ENCODE data around the gene CPE. TPM values are rescaled to one million over a fixed set of nuclear protein-coding genes. Genes with fewer than 3 reads are reported as not detected.

Gene CPE
- total RNA-seq, 2 experiments from 2014 or later, result not detected

DNA sequence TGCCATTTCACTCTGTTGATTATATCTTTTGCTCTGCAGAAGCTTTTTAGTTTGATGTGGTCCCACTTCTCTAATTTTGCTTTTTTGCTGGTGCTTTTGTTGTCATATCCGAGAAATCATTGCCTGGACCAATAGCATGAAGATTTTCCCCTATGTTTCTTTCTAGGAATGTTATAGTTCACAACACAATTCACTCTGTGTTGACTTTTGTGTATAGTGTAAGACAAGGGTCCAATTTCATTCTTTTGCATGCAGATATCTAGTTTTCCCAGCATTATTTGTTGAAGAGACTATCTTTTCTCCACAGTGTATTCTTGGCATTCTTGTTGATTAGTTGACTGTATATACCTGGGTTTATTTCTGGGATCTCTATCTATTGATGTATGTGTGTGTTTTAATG, 8.3 kb upstream of the CPE start:
- H3K4me3 Mint-ChIP-seq, result no peak overlapping the region
- ATAC-seq, result no peak
- H3K27me3 Mint-ChIP-seq, result peaks cover 31% of the 10 kb centered on the region
- H3K4me1 Mint-ChIP-seq, result no peaks in the 10 kb centered on the region
- H3K9me3 Mint-ChIP-seq (ENCODE audit: low read depth), result no peaks in the 10 kb centered on the region
- CTCF ChIA-PET, result interaction anchor here (1.4 kb wide), 1 partner anchor 20 kb away, joined by 4 read pairs; no protein-coding TSS in a partner anchor
- H3K36me3 Mint-ChIP-seq, result no peaks in the 10 kb centered on the region
- H3K27ac Mint-ChIP-seq, result no peak overlapping the region
- DNase-seq, result no peak

DNA sequence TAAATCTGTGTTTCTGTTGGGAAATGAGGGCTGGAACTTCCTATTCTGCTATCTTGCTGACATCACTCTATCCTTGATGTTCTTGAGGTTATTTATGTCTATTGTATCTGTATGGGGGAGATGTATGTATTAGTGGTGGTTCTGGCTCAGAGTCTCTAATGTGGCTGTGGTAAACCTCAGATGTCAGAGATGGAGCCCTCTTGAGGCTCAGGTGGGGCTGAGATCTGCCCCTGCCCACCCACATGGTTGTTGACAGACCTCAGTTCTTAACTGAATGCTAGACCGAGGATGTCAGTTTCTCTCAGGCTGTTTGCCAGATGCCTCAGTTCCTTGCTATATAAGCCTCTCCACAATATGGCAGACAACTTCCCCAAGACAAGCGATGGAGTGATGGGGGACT, 3.3 kb upstream of the CPE start:
- no peak overlapping the region for H3K4me3 Mint-ChIP-seq
- ATAC-seq (no peak), DNase-seq (no peak)
- CTCF ChIA-PET, result interaction anchor here (1.7 kb wide), 1 partner anchor 9 kb away, joined by 3 read pairs; no protein-coding TSS in a partner anchor
- H3K27me3 Mint-ChIP-seq, result peaks cover 73% of the 10 kb centered on the region
- no peaks in the 10 kb centered on the region for H3K36me3 Mint-ChIP-seq
- no peak overlapping the region for H3K27ac Mint-ChIP-seq
- no peaks in the 10 kb centered on the region for H3K4me1 Mint-ChIP-seq
- no peaks in the 10 kb centered on the region for H3K9me3 Mint-ChIP-seq (ENCODE audit: low read depth)

DNA sequence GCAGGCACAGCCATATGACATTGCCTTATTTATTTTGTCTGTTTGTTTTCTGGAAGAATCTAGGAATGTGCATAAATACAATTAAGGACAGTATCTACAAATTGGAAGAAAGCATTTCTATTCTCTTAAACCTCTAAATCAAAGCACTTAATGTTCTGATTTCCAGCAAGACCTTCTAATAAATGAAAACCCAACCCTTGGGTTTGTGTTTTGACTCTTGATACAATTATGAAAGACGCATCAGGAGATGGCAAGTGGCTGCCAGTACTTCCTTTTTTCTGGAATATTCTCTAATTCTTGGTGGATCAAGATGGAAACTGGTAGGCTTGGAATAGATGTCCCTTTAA, 437 bp upstream of the CPE start:
- H3K27me3 Mint-ChIP-seq, result peaks cover 86% of the 10 kb centered on the region
- no peaks in the 10 kb centered on the region for H3K9me3 Mint-ChIP-seq (ENCODE audit: low read depth)
- ATAC-seq (no peak), DNase-seq (no peak)
- CTCF ChIA-PET, result interaction anchor here (1.5 kb wide), 2 partner anchors 10 to 247 kb away, joined by 3 to 4 read pairs; no protein-coding TSS in a partner anchor
- H3K36me3 Mint-ChIP-seq, result no peaks in the 10 kb centered on the region
- H3K27ac Mint-ChIP-seq, result no peak overlapping the region
- no peaks in the 10 kb centered on the region for H3K4me1 Mint-ChIP-seq
- peak overlapping the region; percentile 18 for H3K4me3 Mint-ChIP-seq

DNA sequence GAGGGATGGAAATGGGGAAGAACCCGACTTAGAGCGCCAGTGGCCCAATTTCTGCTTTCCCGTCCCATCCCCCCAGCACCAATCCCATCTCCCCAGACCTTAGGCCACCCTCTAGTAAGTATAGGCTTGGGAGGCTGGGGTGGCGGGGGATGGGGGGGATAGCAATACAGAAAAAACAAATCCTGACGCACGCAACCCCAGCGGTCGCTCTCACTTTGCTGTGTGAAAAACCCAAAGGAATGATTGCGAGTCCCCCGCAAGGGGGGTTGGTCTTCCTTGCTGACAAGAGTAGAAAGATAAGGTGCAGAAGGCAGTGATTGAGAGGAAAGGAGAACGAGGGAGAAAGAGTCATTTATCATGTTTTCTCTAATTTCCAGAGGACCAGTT, 863 bp downstream of the CPE start:
- no peaks in the 10 kb centered on the region for H3K4me1 Mint-ChIP-seq
- no peak overlapping the region for H3K27ac Mint-ChIP-seq
- CTCF ChIA-PET, result interaction anchor here (1.5 kb wide), 2 partner anchors 8 to 249 kb away, joined by 3 to 4 read pairs; no protein-coding TSS in a partner anchor
- ATAC-seq (no peak), DNase-seq (no peak)
- no peaks in the 10 kb centered on the region for H3K9me3 Mint-ChIP-seq (ENCODE audit: low read depth)
- no peaks in the 10 kb centered on the region for H3K36me3 Mint-ChIP-seq
- H3K4me3 Mint-ChIP-seq, result no peak overlapping the region
- H3K27me3 Mint-ChIP-seq, result peaks cover 83% of the 10 kb centered on the region

DNA sequence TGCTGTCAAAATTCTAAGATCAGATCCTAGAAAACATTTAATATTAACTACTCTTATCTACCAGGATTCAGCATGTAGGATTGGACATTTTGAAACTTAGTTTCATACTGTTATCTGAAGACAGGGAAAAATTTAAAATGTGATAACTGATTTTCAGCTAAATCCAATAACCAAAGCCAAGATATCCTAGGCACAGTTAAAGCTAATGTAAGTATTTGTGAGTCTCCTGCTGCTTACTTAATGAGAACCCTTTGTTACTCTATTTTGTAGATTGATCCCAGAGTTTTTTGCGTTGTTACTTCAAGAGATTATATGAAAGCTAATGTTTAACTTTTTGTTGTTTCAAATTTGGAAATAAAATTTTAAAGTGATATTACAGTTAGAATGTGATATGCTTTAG, 2.0 kb downstream of the CPE start:
- no peak for ATAC-seq
- Mint-ChIP-seq H3K4me1 (no peaks in the 10 kb centered on the region), H3K4me3 (no peak overlapping the region), H3K27me3 (peaks cover 79% of the 10 kb centered on the region), H3K9me3 (ENCODE audit: low read depth) (no peaks in the 10 kb centered on the region), H3K36me3 (no peaks in the 10 kb centered on the region), H3K27ac (no peak overlapping the region)
- no peak for DNase-seq
- CTCF ChIA-PET, result no interaction called here

DNA sequence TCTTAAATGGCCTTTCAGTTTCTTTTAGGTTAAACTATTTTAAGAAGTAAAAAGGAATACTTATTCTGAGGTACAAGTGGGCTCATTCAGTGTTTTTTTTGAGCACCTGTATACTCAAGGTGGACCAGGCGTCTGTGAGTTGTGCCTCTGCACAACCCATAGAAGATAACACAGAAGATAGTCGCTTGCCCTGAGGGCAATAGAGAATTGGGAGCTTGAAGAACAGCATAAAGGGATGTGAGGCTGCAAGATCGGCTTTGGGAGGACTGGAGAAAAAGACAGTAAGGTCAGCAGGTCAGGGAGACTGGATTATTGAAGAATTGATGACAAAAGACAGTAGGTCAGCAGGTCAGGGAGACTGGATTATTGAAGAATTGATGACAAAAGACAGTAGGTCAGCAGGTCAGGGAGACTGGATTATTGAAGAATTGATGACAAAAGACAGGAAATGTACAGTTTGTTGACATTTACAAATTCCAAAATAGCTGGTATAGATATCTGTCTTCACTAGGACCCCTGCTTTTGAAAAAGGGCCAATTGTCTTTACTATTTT, 3.1 kb downstream of the CPE start:
- ATAC-seq, result no peak
- CTCF ChIA-PET, result interaction anchor here (1.2 kb wide), 1 partner anchor 11 kb away, joined by 3 read pairs; no protein-coding TSS in a partner anchor
- Mint-ChIP-seq H3K4me1 (no peaks in the 10 kb centered on the region), H3K36me3 (no peaks in the 10 kb centered on the region), H3K4me3 (no peak overlapping the region), H3K27ac (no peak overlapping the region), H3K27me3 (peaks cover 77% of the 10 kb centered on the region), H3K9me3 (ENCODE audit: low read depth) (no peaks in the 10 kb centered on the region)
- no peak for DNase-seq

DNA sequence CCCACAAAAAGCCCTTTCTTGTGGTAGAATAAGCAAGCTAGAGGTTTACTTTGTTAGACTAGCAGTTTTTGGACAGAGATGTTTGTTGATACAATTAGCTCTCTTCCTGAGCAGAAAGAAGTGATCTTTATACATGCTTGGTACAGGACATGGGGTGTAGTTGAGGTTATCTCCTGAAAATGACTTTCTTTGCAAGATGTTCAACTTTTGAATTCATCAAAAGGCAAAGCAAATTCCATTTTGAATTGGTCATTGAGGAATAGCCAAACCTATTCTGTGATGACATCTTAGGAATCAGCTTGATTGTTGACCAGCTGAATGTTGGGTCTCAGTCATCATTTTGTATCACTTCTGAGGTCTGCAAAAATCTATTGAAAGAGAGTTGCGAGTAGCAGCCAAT, 3.8 kb downstream of the CPE start:
- no peak for ATAC-seq
- DNase-seq, result no peak
- Mint-ChIP-seq H3K4me3 (no peak overlapping the region), H3K27me3 (peaks cover 75% of the 10 kb centered on the region), H3K9me3 (ENCODE audit: low read depth) (no peaks in the 10 kb centered on the region), H3K4me1 (no peaks in the 10 kb centered on the region), H3K36me3 (no peaks in the 10 kb centered on the region), H3K27ac (no peak overlapping the region)
- CTCF ChIA-PET, result interaction anchor here (1.2 kb wide), 1 partner anchor 10 kb away, joined by 3 read pairs; no protein-coding TSS in a partner anchor

DNA sequence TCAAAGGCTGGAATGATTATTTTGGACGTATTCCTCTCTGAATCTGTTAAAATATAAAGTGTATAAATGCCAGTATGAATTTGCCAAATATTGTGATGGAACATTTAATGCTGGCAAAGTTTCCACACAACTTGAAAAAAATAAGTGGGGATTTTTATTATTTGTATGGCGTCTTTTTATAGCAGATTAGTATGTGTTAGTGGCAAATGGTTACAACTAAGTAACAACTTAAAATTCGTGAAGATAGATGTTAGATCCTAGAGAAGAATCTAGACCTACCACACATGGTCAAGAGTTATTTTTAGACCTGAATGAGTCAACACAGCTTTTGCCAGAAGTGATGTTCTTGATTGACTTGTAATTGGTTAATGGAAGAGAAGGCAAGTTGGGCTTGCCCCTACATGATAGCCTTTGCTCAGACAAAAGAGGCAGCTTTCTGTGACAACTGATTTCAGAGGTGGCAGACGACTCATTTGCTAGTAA, 4.8 kb downstream of the CPE start:
- Mint-ChIP-seq H3K27me3 (peaks cover 73% of the 10 kb centered on the region), H3K4me3 (no peak overlapping the region), H3K27ac (no peak overlapping the region), H3K9me3 (ENCODE audit: low read depth) (no peaks in the 10 kb centered on the region), H3K4me1 (no peaks in the 10 kb centered on the region), H3K36me3 (no peaks in the 10 kb centered on the region)
- ATAC-seq (no peak), DNase-seq (no peak)
- CTCF ChIA-PET, result no interaction called here

DNA sequence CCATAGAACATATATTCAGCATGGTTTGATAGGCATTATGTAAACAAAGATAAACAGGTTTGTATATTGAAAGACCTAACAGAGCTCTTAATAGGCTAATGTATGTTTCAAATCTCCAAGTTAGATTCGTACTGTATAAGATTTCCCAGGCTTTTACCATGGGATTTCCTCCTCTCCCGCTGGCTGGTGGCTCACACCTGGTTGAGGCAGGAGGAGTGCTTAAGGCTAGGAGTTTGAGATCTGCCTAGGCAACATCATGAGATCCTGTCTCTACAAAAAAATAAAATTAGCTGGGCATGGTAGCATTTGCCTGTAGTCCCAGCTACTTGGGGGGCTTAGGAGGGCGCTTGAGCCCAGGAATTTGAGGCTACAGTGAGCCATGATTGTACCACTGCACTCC, 5.4 kb downstream of the CPE start:
- ATAC-seq, result no peak
- Mint-ChIP-seq H3K9me3 (ENCODE audit: low read depth) (no peaks in the 10 kb centered on the region), H3K36me3 (no peaks in the 10 kb centered on the region), H3K4me3 (no peak overlapping the region), H3K27me3 (peaks cover 71% of the 10 kb centered on the region), H3K4me1 (no peaks in the 10 kb centered on the region), H3K27ac (no peak overlapping the region)
- CTCF ChIA-PET, result interaction anchor here (0.7 kb wide), 1 partner anchor 9 kb away, joined by 3 read pairs; no protein-coding TSS in a partner anchor
- DNase-seq, result no peak

DNA sequence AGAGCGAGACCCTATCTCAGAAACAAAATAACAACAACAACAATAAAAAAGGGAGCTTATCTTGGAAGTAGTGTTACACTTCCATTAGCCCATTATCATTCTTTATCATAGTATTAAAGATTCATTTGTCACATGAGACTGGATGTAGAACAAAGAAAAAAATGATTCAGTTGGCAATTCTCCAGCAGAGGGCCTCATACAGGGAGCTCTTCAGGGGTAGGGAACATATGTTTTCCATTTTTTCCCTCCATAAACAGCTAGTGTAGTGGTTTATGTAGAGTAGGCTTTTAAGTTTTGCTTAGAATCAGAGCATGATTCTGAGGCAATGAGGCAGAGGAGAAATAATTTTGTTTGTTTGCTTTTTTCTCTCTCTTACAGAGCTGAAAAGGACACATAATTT, 5.8 kb downstream of the CPE start:
- H3K4me1 Mint-ChIP-seq, result no peaks in the 10 kb centered on the region
- no peaks in the 10 kb centered on the region for H3K36me3 Mint-ChIP-seq
- DNase-seq (no peak), ATAC-seq (no peak)
- no peaks in the 10 kb centered on the region for H3K9me3 Mint-ChIP-seq (ENCODE audit: low read depth)
- no peak overlapping the region for H3K27ac Mint-ChIP-seq
- peaks cover 69% of the 10 kb centered on the region for H3K27me3 Mint-ChIP-seq
- CTCF ChIA-PET, result interaction anchor here (0.7 kb wide), 1 partner anchor 10 kb away, joined by 3 read pairs; no protein-coding TSS in a partner anchor
- H3K4me3 Mint-ChIP-seq, result no peak overlapping the region

DNA sequence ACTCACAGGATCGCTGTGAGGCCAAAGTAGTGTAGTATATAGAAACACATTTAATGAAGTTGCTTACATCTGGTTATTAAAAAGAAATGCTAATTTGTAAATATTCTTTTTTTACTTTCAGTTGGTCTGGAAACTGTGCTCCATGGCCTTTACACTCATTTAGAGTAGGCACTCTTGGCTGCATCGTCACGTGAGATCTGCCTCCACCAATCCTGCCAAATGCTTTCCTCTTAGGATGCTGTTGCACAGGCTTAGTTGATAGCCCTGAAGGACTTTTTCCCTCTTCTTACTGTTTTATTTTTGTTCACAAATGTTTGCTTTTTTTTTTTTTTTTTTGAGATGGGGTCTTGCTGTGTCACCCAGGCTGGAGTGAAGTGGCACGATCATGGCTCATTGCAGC, 6.3 kb downstream of the CPE start:
- Mint-ChIP-seq H3K36me3 (no peaks in the 10 kb centered on the region), H3K4me3 (no peak overlapping the region), H3K27ac (no peak overlapping the region), H3K4me1 (no peaks in the 10 kb centered on the region), H3K9me3 (ENCODE audit: low read depth) (no peaks in the 10 kb centered on the region), H3K27me3 (peaks cover 68% of the 10 kb centered on the region)
- DNase-seq, result no peak
- ATAC-seq, result no peak
- CTCF ChIA-PET, result no interaction called here

DNA sequence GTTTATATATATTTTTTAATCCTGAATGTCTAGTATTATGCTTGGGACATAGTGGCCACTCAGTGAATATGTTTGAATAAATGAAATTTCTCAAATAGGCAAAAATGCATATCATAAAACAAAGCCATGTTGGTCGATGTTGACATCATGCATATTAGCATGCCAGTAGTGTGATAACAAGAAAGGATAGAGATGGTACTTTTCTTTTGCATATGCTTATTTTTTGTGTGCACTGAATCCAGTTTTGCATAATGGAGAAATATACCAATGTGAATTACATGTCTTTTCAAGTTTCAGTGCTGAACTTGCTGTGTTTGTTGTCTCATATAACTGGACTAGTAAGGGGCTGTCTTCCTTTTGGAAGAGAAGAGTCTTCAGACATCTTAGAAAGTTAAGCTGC, 7.5 kb downstream of the CPE start:
- no peak for DNase-seq
- Mint-ChIP-seq H3K4me1 (no peaks in the 10 kb centered on the region), H3K27me3 (peaks cover 69% of the 10 kb centered on the region), H3K9me3 (ENCODE audit: low read depth) (no peaks in the 10 kb centered on the region), H3K36me3 (no peaks in the 10 kb centered on the region), H3K27ac (no peak overlapping the region), H3K4me3 (no peak overlapping the region)
- no peak for ATAC-seq
- CTCF ChIA-PET, result no interaction called here

DNA sequence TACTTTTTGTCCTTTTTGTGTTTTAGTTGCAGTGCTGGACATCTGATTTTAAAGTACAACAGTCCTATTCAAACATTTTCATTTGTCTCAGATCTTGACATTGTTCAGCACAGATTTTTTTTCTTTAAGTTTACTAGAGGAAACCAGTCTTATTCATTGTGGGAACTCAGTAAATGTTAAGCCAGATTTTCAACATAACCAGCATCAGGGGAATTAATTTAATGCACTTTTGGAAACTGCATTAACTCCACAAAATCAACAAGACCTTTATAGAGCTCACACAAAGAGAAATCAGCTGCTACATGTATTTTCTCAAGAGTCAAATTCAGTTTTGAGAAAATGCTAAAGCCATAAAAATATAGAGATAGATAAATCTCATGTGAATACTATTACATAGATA, 9.9 kb downstream of the CPE start:
- ATAC-seq, result no peak
- Mint-ChIP-seq H3K27ac (no peak overlapping the region), H3K36me3 (no peaks in the 10 kb centered on the region), H3K9me3 (ENCODE audit: low read depth) (no peaks in the 10 kb centered on the region), H3K4me3 (no peak overlapping the region), H3K4me1 (no peaks in the 10 kb centered on the region), H3K27me3 (peaks cover 54% of the 10 kb centered on the region)
- CTCF ChIA-PET, result interaction anchor here (1.4 kb wide), 2 partner anchors 10 to 33 kb away, joined by 3 read pairs; partner anchors contain the start of gene CPE
- no peak for DNase-seq

DNA sequence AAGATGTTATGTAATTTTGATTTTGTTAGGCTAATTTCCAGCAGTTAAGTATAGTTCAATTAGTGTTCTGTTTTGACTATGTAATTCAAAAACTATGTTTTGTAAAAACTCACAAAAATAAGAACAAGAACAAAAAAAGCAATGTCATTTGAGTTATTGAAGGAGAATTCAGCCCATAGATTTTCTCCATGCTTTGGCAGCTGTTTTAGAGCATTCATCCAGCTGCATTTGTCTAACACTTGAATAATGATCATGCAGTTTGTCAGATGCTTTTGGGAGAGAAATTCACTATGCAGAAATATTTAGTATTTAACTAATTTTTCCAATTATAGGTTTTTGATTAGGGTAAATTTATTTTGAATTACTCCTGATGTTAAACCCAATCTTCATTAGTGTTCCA, 14.2 kb downstream of the CPE start:
- H3K27ac Mint-ChIP-seq, result no peak overlapping the region
- DNase-seq, result no peak
- ATAC-seq, result no peak
- no peaks in the 10 kb centered on the region for H3K9me3 Mint-ChIP-seq (ENCODE audit: low read depth)
- H3K36me3 Mint-ChIP-seq, result no peaks in the 10 kb centered on the region
- H3K27me3 Mint-ChIP-seq, result peaks cover 27% of the 10 kb centered on the region
- no peaks in the 10 kb centered on the region for H3K4me1 Mint-ChIP-seq
- CTCF ChIA-PET, result interaction anchor here (1.1 kb wide), 1 partner anchor 10 kb away, joined by 3 read pairs; no protein-coding TSS in a partner anchor
- H3K4me3 Mint-ChIP-seq, result no peak overlapping the region
